SKM-1 treated with dmso at 0.1 percent for 144 hours (cell line): ENCODE results near the gene POLR3C.
"Not testable (repeated sequence)": the region's sequence is repeated elsewhere in the genome, so short reads cannot be mapped to it uniquely, and the experiment has no call there.

Experiments
- DNase-seq: peaks from one replicate; lab custom pipeline; 2025; ENCODE audit not compliant: unreplicated experiment; lab: John Stamatoyannopoulos, UW

The POLR3C gene

GRCh38 chr1:145822779-145823331, 1.1 kb upstream of the POLR3C start:
- not testable (repeated sequence) for DNase-seq

- no peak for DNase-seq
These were observed 471 bp downstream of the POLR3C start for GRCh38 chr1:145824499-145824842.

DNA sequence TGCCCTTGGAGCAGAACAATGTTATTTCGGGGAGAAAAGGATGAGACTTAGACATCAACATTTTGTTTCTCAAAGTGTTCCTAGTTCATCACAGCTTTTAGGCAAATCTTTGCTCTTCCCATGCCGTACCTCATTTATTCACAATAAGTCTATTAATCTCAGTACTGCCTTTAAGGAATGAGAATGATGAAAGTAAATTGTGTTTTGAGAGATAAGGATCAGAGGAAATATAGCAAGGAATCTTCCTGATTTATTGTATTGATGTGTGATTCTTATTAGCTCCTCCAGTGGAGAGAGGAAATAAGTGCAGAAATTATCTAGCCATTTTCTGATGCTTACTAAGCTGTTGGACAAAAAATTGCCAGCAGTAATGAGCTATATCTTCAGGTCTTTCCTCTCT, 2.0 kb downstream of the POLR3C start:
- DNase-seq: no peak

GRCh38 chr1:145827966-145828365, 4.0 kb downstream of the POLR3C start:
- DNase-seq: no peak

DNA sequence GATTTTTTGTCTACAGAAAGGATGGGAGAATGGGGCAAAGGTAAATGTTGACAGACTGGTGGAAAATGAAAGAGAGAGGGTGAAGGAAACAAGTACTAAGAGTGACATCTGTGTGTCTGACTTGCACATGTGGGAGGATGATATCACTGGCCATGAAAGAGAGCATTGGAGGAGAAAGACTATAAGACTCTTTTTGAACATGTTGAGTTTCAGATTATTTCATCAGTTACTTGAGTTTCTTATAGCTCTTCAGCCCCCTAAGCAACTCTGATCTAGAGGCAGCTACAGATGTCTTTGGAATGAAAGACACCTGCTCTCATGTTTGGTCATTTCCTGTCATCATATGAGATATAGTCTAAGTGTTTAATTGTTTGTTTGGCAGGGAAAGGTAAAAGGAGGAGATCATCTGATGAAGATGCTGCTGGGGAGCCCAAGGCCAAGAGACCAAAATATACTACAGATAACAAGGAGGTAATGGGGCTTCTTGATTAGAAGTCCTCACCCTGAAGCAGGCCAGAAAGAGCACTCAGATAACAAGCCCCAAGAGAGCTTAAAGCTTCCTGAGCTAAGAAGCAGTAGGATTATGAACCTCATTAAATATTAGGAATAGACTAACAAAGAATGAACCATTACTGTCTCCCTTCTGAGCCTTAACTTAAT, 4.5 kb downstream of the POLR3C start:
- DNase-seq: no peak

- DNase-seq: not testable (repeated sequence)
These were observed 6.8 kb downstream of the POLR3C start for GRCh38 chr1:145830810-145831209.

DNA sequence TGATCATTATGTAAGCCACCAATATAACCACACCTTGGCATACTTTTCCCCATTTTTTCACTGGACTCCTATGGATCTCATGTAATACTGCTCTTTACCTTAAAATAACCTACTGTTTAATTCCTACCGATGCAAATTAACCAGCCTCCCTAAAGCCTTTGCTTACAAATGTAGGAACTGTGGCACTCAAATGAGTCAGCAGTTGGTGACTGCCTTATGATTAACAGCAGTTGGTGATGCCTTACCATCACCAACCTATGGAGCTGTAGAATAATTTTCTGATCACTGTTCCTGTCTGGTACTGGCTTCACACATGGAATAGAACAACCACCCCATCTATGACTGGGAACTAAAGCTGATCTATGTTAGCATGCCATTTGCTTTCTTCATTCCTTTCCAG, 13.7 kb downstream of the POLR3C start:
- no peak for DNase-seq

- DNase-seq: no peak
These were observed 19.0 kb downstream of the POLR3C start for GRCh38 chr1:145843031-145843430.

DNA sequence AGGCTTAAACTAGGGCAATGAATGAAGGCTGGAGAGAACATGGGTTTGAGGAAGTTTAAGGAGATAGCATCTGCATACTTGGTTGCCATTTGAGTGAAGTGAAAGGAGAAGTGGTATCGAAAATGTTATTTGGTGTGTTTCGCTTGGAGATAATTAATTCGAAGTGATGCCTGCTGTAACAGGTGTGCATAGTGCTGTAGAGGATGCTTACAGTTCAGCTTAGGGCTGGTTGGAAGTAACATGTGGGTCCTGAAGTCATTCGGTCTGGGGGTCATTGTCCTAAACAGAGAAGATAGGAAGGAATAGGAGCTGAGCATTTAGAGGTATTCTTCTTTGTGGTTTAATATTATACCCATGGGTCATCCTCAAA, 21.1 kb downstream of the POLR3C start:
- peak; percentile 84 for DNase-seq

DNA sequence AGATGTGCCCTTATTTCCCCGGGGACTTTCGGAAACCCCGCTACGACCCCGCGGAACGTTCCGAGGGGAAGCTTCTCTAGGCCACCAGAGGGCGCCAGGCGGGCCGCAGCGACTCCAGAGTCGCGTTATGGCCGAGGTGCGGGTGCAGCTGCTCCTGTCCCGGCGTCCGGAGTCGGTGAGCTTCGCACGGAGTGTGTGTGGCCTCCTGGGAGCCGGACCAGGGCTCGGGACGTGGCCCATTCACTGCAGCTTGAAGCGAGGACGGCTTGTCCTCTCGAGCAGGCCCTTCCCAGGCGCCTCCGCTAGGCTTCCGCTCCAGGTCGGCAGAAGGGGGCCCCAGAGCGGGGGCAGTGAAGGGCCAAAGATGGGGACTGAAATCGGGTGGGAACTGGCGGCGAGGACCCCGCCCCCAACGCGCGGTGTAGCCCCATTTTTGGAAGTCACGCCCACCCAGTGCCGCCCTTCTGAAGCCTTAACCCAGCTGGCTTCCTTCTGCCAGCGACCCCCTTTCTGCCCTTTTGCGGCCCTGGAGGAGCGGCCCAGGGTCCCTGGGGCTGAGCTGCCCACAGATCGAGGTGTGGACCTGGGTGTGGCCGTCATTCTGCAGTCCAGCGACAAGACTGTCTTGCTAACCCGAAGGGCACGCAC, 21.6 kb downstream of the POLR3C start, which contains the start of gene NUDT17:
Gene NUDT17 (plus strand): TSS at position 117 of the 648 bp plus-strand sequence. CDS start 11 bp downstream, at position 128.
- peak; percentile 84 for DNase-seq

- peak; percentile 14 for DNase-seq
These were observed 22.2 kb downstream of the POLR3C start for GRCh38 chr1:145846201-145846612.

- no peak for DNase-seq
These were observed 23.8 kb downstream of the POLR3C start for GRCh38 chr1:145847827-145848226.

DNA sequence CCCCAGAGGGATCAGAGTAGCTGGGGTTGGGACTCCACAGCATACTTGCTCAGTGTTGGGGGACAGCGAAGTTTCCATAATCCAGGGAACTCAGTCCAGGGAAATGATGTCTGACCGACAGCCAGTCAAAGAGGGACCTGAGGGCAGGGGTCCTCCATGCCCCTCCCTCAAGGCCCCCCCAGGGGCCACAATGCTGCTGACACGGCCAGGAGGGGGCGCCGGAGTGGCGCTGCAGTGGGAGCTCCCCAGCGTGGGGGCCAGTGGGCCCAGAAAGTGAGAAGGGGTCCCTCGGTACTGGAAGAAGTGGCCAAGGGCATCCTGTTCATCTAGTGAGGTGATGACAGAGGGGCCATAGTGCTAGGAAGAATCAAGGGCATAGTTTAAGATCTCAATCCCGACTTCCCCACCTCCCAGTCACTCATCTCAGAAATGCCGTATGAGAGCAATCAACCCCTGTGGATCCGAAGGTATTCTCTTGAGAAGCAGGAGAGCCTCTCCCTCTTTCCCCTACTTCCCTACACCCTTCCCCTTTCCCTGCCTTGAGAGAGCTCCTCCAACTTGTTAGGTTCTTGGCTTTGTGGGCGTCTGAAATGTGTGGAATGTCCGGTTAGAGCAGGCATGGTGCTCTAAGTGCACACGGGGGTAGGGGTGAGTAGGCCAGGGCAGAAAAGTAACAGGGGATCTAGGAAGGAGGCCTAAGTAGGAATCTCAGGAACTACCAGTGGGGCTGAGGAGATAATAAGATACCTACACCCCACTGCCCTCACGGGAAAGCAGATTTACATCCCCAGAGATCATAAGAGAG, 25.6 kb downstream of the POLR3C start:
- no peak for DNase-seq

GRCh38 chr1:145855426-145855948, 31.5 kb downstream of the POLR3C start:
- no peak for DNase-seq

GRCh38 chr1:145857170-145857569, 33.2 kb downstream of the POLR3C start:
- no peak for DNase-seq

DNA sequence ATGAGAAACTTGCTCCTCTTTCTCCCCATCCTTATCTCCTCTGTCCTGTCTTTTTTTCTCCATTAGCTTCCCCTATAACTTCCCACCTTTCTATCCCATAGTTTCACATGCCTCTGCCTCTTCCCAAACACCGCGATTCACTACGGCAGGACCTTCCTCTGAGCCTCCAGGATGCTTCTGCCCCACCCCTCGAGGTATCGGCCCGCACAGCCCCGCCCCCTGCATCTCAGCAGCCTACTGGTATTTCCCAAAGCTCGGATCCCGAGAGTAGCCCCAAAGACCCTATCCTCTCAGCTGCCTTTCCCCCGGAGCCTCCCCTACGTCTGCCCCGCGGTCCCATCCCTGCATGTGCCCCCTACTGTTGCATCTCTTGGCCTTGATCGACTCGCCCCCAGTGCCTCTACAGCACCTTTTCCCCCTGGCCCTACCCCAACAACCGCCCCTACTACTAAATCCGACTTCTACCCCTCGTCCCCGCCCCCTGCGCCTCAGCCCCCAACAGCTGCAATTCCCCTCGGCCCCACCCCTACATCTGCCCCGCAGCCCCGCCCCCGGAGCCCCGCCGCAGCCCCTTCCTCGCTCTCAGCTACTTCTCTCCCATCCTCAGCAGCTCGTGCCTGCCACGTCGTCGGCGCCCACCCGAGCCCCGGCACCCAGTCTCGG, 34.4 kb downstream of the POLR3C start:
- DNase-seq: no peak

- DNase-seq: peak; percentile 98
These were observed 35.0 kb downstream of the POLR3C start, which contains the start of gene PIAS3 for GRCh38 chr1:145858901-145859490. Gene PIAS3 (minus strand): TSS chr1:145859081. CDS start chr1:145858990, 91 bp downstream.

DNA sequence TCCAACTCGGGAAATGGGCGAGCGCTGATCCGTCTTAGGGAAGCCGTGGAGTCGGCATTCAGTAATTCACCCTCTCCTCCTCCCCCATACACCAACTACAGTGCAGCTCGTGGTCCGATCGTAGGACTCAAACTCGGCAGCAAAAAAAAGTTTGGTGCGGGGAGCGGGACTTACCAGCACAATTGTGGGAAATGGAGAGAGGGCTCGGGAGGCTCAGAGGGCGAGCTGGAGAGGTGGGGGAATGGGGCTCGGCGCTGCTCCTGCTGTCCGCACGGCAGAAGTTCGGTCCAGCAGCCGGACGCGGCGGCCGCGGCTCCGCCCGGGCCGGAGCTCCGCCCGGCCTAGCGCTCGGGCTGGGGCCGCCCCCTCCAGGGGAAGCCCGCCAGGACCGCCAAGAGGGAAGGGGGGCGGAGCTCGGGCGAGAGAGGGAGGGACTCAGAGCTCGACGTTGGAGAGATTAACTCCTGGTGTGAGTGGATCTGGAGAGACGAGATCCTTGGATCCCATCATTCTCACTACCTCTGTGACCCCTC, 35.6 kb downstream of the POLR3C start:
- peak; percentile 85 for DNase-seq

- no peak for DNase-seq
These were observed 39.5 kb downstream of the POLR3C start for GRCh38 chr1:145863282-145864018.
